SW480 (cell line): ENCODE results near the gene CCDC12.

Experiments used
- DNase-seq: peaks from one replicate; pipeline ENCODE4 v3.0.0-alpha.2; 2016; ENCODE audit warnings: low spot score

The CCDC12 gene

GRCh38 chr3:46892285-46893145, 84.0 kb downstream of the CCDC12 start:
- DNase-seq = peak; percentile 66

- DNase-seq = no peak
Observed at GRCh38 chr3:46891132-46891531, 85.4 kb downstream of the CCDC12 start.

DNA sequence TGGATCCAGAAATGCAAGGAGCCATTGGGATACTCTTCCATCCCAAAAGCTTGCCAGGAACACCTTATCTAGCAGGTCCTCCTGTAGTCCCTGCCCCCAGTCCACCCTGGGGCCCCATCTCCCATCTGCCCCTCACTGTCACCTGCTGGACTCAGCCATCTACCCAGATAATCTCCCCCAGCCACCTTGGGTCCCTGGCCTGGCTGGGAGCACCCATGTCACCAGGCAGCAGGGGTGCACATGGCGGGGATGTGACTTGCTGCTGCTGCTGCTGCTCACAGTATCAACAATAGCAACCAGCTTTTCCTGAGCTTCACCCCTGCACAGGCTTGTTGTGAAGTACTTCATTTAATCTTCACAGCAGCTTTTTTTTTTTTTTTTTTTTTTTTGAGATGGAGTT, 86.4 kb downstream of the CCDC12 start:
- no peak for DNase-seq

GRCh38 chr3:46889381-46890110, 87.0 kb downstream of the CCDC12 start:
- no peak for DNase-seq

- no peak for DNase-seq
Observed at GRCh38 chr3:46888705-46889104, 87.8 kb downstream of the CCDC12 start.

DNA sequence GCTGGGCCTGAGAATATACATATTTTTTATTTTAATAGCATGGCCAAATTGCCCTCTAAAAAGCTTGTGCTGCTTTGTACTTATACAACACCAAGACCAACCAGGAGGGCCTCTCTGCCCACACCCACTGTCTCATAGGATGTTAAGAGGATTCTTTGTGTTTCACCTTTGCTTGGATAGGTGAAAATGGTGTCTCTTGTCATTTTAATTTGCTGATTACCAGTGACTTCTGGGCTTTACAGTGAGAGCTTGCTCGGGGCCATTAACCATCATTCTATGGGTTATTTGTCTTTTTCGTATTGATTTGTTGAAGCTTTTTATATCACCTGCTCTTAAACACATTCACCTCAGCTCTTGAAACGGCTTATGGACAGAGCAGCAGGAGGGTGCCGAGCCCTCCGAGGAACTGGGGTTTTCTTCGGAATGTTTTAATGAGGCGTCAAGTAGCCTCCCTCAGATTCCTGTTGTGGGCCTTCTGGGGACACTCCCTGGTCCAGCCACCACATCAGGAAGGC, 88.5 kb downstream of the CCDC12 start:
- DNase-seq = no peak

GRCh38 chr3:46885612-46886011, 90.9 kb downstream of the CCDC12 start:
- DNase-seq = no peak

- DNase-seq = no peak
Observed at GRCh38 chr3:46884929-46885328, 91.6 kb downstream of the CCDC12 start.

GRCh38 chr3:46884427-46884826, 92.1 kb downstream of the CCDC12 start:
- no peak for DNase-seq

DNA sequence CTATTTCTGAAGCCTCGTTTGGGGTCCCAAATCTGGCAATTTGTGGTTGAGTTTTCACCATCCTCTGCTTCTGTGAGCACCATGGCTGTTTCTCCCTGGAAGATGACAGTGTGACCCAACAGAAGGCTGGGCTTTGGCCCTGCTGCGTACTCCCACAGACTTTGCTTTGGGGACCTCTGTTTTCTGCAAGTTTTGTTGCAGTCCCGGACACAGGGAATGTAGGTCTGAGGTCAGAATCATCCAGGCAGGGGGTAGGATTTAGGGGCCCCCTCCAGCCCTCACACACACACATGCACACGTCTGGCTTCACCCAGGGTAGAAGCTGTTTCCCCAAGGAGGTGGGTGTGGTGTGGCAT, 92.7 kb downstream of the CCDC12 start:
- no peak for DNase-seq

- no peak for DNase-seq
Observed at GRCh38 chr3:46883054-46883829, 93.3 kb downstream of the CCDC12 start.

DNA sequence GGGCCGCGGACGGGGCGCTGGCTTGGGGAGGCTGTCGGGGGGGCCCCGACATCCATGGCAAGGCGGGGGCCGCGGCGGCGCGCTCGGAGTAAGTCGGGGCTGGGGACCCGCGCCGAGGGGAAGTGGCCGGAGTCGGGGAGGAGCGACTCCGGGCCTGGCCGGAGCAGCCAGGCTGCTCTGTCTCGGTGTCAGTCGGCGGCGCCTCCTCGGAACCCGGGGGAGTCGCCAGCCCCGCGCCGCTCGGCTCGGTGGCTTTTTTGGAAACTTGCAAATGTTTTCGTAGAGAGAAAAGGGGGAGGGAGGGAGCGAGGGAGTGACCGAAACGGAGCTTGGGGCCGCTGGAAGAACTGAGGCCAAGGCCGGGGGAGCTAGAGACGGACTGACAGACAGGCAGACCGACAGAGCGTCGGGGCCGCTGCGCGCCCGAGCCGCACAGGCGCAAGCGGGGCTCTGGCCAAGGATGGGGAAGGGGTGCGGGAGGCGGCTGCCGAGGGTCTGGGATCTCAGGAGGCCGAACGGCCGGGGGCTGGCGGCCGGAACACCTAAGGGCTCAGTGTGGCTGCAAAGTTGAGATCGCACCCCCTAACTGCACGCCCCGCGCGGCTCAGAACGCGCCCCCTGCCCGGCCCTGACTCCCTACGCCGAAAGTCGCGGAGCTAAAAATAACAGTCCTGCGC, 94.0 kb downstream of the CCDC12 start:
- DNase-seq = peak; percentile 21

- no peak for DNase-seq
Observed at GRCh38 chr3:46881596-46882376, 94.8 kb downstream of the CCDC12 start.

DNA sequence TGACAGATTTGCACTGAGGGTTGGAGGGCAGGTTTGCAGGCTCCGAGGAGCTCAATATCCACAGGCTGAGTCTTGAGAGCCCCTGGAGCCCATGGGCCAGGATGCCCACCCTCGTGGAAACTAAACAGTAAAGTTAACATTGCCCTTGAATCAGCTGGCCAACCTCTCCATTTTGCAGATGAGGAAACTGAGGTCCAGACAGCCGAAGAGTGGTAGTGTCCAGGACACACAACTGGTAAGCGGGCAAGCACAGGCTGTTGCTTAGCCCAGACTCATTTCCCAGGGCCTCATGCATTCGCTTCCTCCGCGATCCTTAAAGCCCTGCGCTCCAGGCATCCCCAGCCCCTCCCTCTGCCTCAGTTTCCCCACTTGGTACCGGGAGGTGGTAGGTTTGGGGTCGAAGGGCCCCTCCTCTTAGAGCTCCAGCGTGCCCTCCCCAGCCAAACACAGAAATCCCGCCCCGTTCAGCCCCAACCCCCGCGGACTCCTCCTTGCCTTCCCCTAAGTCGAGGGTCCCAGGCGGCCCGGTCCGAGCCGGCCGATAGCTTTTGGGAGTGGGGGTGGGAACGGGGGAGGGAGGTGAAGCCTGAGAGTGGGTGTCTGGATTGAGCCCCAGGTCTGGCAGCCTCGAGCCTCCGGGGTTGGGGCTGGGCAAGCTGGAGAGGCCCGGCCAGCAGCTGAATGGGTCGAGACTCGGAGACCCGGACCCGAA, 95.5 kb downstream of the CCDC12 start:
- no peak for DNase-seq

DNA sequence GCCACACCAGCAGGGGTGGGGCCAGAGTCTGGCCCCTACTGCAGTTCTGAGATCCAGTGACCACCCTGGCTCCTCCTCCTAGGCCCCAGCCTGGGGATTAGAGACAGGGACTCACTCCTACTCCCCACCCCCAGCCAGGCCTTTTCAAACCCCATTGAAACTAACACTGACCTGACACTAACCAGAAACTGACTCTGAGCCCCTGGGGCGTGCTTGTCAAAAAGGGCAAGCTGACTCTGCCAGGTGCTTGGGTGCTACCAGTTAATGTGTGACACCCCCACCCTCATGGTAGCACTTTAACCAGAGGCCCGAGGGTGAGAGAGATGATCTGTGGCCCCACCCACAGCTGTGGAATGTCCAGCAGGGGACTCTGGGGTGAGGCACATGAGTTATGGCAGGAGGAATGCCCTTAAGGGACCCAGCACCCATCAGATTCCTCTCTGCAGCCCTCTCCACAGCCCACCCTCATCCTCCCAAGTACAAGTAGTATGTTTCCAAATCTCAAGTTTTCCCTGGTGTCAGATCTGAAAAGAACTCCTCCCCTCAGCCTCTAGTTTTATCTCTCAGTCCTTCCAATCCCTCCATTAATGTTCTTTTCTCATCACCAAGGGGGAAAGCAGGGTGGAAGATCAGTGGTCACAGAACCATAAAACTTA, 97.6 kb downstream of the CCDC12 start:
- peak; percentile 57 for DNase-seq

DNA sequence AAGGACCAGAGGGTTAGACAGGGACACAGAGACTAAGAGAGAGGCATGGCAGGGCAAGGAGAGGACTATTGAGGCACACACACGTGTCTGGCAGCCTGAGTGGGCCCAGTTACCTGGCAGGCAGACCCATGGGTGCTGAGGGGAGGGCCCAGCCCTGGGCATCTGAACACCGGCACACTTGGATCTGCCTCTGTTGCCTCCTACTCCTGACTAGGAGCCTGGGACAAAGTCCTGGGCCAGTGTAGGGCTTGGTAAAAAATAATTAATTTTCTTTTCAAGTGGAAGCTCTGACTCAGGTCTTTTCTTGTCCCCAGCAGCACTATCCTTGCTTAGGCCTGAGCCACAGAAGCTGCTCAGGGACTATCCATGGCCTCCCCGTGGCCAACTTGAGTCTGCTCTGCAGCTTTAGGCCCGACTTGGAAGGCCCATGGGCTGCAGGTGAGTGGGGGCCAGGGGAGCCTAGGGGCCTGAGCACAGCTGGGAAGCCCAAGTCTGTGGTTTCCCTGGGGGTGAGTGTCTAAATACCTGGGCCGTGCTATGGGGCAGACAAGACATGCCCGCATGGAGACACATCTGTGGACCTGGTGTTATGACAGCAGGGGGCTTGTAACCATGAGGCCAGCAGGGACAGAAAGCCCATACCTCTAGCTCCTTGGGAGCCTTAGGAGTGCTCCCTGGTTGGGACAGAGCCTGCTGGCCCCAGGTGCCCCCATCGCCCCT, 99.0 kb downstream of the CCDC12 start, which contains the start of gene PTH1R:
Gene PTH1R (plus strand): TSS at position 316 of the 720 bp plus-strand sequence. CDS start 5,839 bp downstream, outside the sequence.
- no peak for DNase-seq

DNA sequence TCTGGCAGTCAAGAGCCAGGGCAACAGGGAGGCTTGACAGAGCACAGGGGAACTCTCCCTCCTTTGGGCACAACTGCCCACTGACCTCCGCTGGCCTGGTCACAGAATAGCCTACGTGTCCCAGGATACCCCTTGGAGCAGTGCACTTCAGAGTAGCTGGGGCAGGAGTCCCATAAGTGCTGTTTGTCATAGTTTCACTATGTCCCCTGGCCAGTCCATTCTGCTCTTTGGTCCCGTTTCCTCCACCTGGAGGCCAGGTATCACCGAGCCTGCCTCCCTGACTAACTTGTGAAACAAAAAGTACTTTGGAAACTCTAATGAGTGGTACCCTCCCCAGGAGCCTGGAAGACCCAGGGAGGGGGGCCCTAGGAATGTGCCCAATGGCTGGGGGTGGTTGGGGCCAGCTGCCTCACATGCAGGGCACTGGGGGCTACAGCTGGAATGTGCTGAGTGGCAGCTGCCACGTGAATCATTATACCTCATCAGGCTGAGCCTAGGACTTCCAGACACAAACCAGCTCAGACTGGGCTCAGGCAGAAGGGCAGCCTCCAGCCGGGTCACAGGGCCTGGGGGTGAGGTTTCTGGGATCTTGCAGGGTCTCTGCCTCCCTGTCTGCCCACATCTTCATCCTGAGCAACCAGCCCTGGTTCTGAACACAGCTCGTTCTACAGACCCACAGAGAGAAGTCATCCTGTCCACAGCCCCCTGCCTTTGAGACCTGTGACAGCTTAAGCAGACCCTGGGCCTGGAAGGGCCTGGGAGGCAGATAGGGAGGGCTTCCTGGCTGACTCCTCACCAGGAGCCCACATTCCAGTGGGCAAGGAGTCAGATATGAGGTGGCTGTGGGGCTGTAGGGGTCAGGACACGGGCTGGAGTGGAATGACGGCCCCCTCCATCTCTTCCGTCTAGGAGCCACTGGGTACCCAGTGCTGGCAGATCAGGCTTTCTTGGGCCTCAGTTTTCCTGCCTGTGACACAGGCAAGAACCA, 99.9 kb downstream of the CCDC12 start:
- no peak for DNase-seq

DNA sequence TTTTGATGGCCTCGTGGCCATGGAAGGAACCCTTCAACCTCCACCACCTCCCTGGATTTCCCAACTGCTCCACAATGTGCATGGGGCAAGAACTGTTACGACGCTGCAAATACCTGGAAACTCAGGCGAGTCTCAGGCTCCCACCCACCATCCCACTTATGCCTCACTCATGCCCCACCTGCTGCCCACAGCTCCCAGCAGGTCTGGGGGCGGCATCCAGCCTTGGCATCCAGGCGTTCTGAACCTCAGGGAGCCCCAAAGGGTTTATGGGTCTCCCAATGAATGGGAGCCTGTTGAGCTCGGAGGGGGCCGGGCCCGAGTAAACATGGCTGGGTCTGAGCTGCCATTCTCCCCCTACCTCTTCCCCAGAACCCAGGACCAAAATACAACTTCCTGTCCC, 101.0 kb downstream of the CCDC12 start:
- no peak for DNase-seq
